NB4 (cell line): ENCODE measurements around the gene LYAR.

ENCODE experiments used
- DNase-seq: peaks from one replicate; pipeline ENCODE4 v3.0.0; 2010; ENCODE audit warnings: low read depth
- H3K4me3 ChIP-seq: one replicate; pipeline ENCODE4 v1.5.1; 2011; ENCODE audit warnings: mild to moderate bottlenecking, low read depth, low read length, moderate library complexity
- MYC ChIP-seq: IDR thresholded peaks from 2 replicates; pipeline ENCODE4 v1.6.1; 2011; ENCODE audit warnings: low read depth, low read length
- POLR2A ChIP-seq: IDR thresholded peaks from 2 replicates; pipeline ENCODE4 v1.6.1; 2011; ENCODE audit warnings: mild to moderate bottlenecking; ENCODE audit not compliant: insufficient read length; ENCODE audit errors: extremely low read depth
- TF ChIP-seq, protein P1 (sequence below): IDR thresholded peaks from one replicate; pipeline ENCODE4 v1.5.1; 2012; ENCODE audit warnings: low read depth, low read length
- TF ChIP-seq, protein P2 (sequence below): IDR thresholded peaks from 2 replicates; pipeline ENCODE4 v1.6.1; 2011; ENCODE audit warnings: low read depth, low read length

The LYAR gene

DNA sequence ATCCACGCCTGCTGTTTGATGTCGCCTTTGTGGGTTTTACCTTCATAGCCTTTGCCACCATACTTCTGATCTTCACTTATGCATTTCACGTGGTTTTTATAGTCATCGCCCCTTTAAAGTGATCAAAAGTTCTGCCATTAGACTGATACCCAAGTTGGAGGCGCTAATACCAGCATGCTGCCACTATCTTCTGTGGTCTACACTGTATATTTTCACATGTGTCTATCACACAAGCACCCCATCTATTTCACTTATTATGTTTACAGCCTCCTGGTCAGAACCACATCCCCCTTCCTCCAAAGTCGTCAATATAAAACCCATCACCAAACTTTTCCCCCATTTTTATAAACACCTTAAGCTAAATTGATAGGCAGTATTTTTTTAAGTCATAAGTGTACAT is 8.2 kb downstream of the LYAR start:
- no peak for DNase-seq
- no peak overlapping the region for H3K4me3 ChIP-seq
- TF ChIP-seq, protein P1, sequence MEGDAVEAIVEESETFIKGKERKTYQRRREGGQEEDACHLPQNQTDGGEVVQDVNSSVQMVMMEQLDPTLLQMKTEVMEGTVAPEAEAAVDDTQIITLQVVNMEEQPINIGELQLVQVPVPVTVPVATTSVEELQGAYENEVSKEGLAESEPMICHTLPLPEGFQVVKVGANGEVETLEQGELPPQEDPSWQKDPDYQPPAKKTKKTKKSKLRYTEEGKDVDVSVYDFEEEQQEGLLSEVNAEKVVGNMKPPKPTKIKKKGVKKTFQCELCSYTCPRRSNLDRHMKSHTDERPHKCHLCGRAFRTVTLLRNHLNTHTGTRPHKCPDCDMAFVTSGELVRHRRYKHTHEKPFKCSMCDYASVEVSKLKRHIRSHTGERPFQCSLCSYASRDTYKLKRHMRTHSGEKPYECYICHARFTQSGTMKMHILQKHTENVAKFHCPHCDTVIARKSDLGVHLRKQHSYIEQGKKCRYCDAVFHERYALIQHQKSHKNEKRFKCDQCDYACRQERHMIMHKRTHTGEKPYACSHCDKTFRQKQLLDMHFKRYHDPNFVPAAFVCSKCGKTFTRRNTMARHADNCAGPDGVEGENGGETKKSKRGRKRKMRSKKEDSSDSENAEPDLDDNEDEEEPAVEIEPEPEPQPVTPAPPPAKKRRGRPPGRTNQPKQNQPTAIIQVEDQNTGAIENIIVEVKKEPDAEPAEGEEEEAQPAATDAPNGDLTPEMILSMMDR, result no peak
- TF ChIP-seq, protein P2, sequence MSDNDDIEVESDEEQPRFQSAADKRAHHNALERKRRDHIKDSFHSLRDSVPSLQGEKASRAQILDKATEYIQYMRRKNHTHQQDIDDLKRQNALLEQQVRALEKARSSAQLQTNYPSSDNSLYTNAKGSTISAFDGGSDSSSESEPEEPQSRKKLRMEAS, result no peak
- no peak for TF ChIP-seq POLR2A
- TF ChIP-seq MYC, result no peak

DNA sequence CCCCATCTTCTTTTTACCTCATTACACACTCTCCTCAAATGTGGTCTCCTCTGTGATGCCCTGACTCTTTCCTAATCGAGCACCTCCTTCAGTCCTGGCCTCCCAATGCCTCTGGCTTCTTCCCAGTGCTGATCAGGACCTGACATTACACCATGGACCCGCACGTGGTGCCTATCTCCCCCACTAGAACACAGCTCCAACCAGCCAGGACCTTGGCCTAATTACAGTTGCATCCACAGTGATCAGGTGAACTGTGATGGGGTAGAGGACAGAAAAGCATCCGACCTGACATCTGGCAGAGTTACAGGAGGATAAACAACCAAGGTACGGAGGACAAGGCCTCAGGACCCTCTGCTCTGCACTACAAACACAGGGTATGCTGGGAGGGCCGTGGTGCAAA is 12.4 kb downstream of the LYAR start:
- DNase-seq, result no peak
- H3K4me3 ChIP-seq, result no peak overlapping the region
- TF ChIP-seq POLR2A, result no peak
- TF ChIP-seq, protein P1, result no peak
- TF ChIP-seq, protein P2, result no peak
- TF ChIP-seq MYC, result no peak

DNA sequence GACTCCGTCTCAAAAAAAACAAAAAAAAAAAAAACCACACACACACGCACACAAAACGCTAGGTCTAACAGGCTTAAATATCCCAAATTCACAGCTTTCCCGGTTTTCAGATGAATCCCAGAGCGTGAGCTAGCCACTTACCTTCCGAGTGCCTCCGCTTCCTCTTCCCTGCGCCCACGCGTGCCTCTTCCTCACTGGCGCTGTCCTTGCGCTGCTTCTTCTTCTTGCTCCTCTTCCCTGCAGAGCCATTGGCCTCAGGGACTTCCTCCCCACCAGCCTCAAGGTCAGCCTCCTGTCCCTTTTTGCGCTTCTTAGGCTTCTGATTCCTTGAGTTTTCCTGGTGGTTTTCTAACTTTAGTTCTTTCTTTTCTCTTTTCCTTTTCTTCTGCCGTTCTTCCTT is 15.7 kb downstream of the LYAR start:
- TF ChIP-seq, protein P1, result no peak
- TF ChIP-seq POLR2A, result no peak
- TF ChIP-seq MYC, result no peak
- TF ChIP-seq, protein P2, result no peak
- H3K4me3 ChIP-seq, result no peak overlapping the region
- no peak for DNase-seq

DNA sequence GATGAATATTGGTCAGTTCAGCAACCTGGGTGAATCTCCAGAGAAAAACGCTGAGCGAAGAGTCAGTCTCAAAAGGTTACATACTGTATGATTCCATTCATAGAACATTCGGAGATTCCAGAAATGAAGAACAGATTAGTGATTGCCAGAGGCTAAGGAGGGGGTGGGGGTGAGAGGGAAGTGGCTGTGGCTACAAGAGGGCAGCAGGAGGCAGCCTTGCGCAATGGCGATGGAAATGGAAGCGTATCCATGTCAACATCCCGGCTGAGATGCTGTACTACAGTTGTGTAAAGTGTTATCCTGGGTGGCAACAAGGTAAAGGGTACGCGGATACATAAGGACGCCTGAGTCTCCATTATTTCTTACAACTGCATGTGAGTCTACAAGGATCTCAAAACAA is 18.0 kb downstream of the LYAR start:
- TF ChIP-seq MYC (no peak), POLR2A (no peak)
- TF ChIP-seq, protein P1, result no peak
- TF ChIP-seq, protein P2, result no peak
- no peak overlapping the region for H3K4me3 ChIP-seq
- peak; percentile 35 for DNase-seq

DNA sequence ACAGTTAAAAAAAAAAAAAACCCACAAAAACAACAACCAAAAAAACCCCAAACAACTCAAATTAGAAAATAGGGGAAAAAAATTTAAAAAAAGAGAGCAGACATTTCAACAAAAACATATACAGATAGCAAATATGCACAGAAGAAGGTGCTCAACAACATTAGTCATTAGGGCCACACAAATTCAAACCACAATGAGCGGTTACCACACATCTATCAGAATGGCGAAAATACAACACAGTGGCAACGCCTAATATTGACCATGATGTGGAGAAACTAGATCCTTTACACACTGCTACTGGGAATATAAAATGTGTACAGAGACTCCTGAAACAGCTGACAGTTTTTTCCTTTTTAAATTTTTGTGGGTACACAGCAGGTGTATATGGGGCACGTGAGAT is 19.4 kb downstream of the LYAR start:
- no peak overlapping the region for H3K4me3 ChIP-seq
- TF ChIP-seq MYC (no peak), POLR2A (no peak)
- TF ChIP-seq, protein P2, result no peak
- TF ChIP-seq, protein P1, result no peak
- DNase-seq, result peak; percentile 27

DNA sequence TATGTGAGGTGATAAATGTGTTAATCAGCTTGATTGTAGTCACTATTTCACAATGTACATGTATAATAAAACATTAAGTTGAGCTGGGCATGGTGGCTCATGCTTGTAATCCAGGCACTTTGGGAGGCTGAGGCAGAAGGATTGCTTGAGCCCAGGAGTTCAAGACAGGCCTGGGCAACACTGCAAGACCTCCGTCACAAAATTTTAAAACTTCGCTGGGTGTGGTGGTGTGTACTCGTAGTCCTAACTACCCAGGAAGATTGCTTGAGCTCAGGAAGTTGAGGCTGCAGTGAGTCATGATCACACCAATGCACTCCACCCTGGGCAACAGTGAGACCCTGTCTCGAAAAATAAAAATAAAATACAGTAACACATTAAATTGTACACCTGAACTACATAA is 20.1 kb downstream of the LYAR start:
- H3K4me3 ChIP-seq, result no peak overlapping the region
- TF ChIP-seq, protein P2, result no peak
- TF ChIP-seq, protein P1, result no peak
- TF ChIP-seq POLR2A (no peak), MYC (no peak)
- DNase-seq, result peak; percentile 31
